Measurements from ENCODE around the gene GGA3.

Gene GGA3

DNA sequence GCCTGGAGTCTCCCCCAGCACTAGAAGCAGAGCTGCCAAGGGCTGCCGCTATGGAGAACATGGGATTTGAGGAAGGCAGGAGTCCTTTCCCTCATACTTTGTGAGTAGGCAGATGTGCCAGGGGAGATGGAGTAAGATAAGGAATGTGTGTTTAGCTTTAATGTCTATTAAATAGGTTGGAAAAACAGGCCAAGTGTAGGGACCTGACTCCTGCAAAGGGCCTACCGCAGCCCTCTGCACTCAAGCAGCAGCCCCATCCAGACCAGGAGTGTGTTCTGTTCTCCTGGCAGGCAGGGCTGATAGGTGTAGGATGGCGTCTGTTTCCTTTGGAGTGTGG is 11.4 kb upstream of the GGA3 start:
- H3K4me3 ChIP-seq (ENCODE audit: low read length in 2 of 2): no peak overlapping the region
- H3K36me3 ChIP-seq (ENCODE audit: control insufficient read depth in 2 of 2, insufficient read depth in 2 of 2, low read length in 2 of 2): peaks cover 4 to 14% of the 10 kb centered on the region in 2 donors
- H3K4me1 ChIP-seq (ENCODE audit: control insufficient read depth in 2 of 2, insufficient read depth in 2 of 2, low read length in 2 of 2): peaks cover 20 to 21% of the 10 kb centered on the region in 2 donors
- H3K27ac ChIP-seq (ENCODE audit: low read depth in 2 of 2, low read length in 2 of 2): no peak overlapping the region
- no peaks in the 10 kb centered on the region for H3K9me3 ChIP-seq (ENCODE audit: control insufficient read depth in 2 of 2, low read length in 2 of 2)
- no peaks in the 10 kb centered on the region for H3K27me3 ChIP-seq (ENCODE audit: control insufficient read depth in 2 of 2, insufficient read depth in 2 of 2, low read length in 2 of 2)
- no peak overlapping the region for H3K9ac ChIP-seq (ENCODE audit: low read depth in 1 of 2, low read length in 2 of 2)

DNA sequence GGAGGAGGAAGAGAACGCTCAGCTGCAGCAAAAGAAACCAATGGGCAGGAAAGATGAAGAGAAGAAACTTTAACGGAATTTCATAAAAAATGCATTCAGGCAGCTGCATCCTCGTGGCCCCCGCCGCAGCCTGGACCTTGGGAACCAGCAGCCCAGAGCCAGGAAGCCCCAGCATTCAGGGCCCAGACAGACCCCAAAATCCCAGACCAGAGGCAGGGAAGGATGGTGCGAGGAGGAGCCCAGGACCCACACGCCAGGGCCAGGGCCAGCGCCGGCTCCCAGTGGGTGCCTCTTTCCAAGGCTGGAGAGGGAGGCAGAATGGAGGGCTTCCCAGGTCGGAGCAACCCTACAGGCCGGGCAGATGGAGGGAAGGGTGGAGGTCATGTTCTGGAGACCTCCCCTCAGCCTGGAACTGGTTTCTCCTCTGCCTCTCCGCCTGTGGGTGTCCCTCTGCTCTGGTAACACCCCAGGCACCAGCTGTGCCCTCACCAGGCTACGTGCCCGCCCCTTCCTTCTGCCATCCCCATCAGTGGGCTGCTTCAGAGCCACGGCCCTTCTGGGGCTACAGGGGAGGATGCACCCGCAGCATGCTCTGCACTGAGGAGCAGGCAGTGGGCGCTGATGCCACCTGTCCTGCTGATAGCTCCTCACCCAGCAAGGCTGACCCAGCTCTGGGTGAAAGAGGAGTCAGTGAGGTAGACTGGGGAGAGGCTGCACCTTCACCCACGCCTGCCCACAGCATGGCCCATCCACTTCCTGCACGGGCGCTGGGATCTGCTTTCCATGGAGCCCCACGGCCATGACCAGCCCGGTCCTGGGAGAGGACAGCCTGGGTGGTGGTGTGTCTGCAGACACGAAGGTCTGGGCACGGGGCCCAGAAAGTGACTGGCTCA is 10.8 kb upstream of the GGA3 start:
- peak overlapping the region; percentile 80 to 82 for H3K4me3 ChIP-seq (ENCODE audit: low read length in 2 of 2)
- H3K4me1 ChIP-seq (ENCODE audit: control insufficient read depth in 2 of 2, insufficient read depth in 2 of 2, low read length in 2 of 2): peaks cover 25 to 27% of the 10 kb centered on the region in 2 donors
- H3K36me3 ChIP-seq (ENCODE audit: control insufficient read depth in 2 of 2, insufficient read depth in 2 of 2, low read length in 2 of 2): peaks cover 2 to 14% of the 10 kb centered on the region in 2 donors
- H3K27ac ChIP-seq (ENCODE audit: low read depth in 2 of 2, low read length in 2 of 2): peak overlapping the region in 1 of 2 donors; percentile 86
- no peaks in the 10 kb centered on the region for H3K27me3 ChIP-seq (ENCODE audit: control insufficient read depth in 2 of 2, insufficient read depth in 2 of 2, low read length in 2 of 2)
- H3K9ac ChIP-seq (ENCODE audit: low read depth in 1 of 2, low read length in 2 of 2): peak overlapping the region; percentile 68 to 92
- H3K9me3 ChIP-seq (ENCODE audit: control insufficient read depth in 2 of 2, low read length in 2 of 2): no peaks in the 10 kb centered on the region

- Histone ChIP-seq H3K9me3 (ENCODE audit: control insufficient read depth in 2 of 2, low read length in 2 of 2) (no peaks in the 10 kb centered on the region), H3K4me1 (ENCODE audit: control insufficient read depth in 2 of 2, insufficient read depth in 2 of 2, low read length in 2 of 2) (peaks cover 25 to 27% of the 10 kb centered on the region in 2 donors), H3K9ac (ENCODE audit: low read depth in 1 of 2, low read length in 2 of 2) (peak overlapping the region; percentile 68 to 92), H3K27ac (ENCODE audit: low read depth in 2 of 2, low read length in 2 of 2) (peak overlapping the region; percentile 63 to 86), H3K27me3 (ENCODE audit: control insufficient read depth in 2 of 2, insufficient read depth in 2 of 2, low read length in 2 of 2) (no peaks in the 10 kb centered on the region), H3K36me3 (ENCODE audit: control insufficient read depth in 2 of 2, insufficient read depth in 2 of 2, low read length in 2 of 2) (peaks cover 7 to 19% of the 10 kb centered on the region in 2 donors), H3K4me3 (ENCODE audit: low read length in 2 of 2) (peak overlapping the region; percentile 80 to 82)
These were observed 10.0 kb upstream of the GGA3 start for GRCh38 chr17:75271233-75271954.

DNA sequence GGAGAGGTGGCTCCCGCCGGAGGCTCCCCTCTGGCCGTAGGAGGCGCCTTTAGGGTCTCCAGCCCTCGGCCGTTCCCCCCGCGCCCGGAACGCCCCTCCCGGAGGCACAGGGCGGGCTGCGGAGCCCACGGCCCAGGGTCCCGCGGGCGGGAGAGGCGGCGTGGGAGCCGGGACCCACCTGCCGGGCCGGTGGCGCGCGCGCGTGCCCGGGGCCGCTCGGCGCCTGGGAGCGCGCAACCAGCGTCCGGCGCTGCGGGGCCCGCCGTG is 9.5 kb upstream of the GGA3 start, which contains the start of gene MIF4GD:
Gene MIF4GD (minus strand): TSS at position 266 of the 267 bp plus-strand sequence. CDS start 1,036 bp downstream, outside the sequence.
- Histone ChIP-seq H3K36me3 (ENCODE audit: control insufficient read depth in 2 of 2, insufficient read depth in 2 of 2, low read length in 2 of 2) (peaks cover 12 to 24% of the 10 kb centered on the region in 2 donors), H3K27ac (ENCODE audit: low read depth in 2 of 2, low read length in 2 of 2) (peak within 1 kb of the TSS; percentile 90 to 93), H3K27me3 (ENCODE audit: control insufficient read depth in 2 of 2, insufficient read depth in 2 of 2, low read length in 2 of 2) (no peaks in the 10 kb centered on the region), H3K4me1 (ENCODE audit: control insufficient read depth in 2 of 2, insufficient read depth in 2 of 2, low read length in 2 of 2) (peaks cover 25 to 27% of the 10 kb centered on the region in 2 donors), H3K9me3 (ENCODE audit: control insufficient read depth in 2 of 2, low read length in 2 of 2) (no peaks in the 10 kb centered on the region), H3K4me3 (ENCODE audit: low read length in 2 of 2) (peak within 1 kb of the TSS; percentile 80 to 86), H3K9ac (ENCODE audit: low read depth in 1 of 2, low read length in 2 of 2) (peak within 1 kb of the TSS; percentile 92 to 95)

DNA sequence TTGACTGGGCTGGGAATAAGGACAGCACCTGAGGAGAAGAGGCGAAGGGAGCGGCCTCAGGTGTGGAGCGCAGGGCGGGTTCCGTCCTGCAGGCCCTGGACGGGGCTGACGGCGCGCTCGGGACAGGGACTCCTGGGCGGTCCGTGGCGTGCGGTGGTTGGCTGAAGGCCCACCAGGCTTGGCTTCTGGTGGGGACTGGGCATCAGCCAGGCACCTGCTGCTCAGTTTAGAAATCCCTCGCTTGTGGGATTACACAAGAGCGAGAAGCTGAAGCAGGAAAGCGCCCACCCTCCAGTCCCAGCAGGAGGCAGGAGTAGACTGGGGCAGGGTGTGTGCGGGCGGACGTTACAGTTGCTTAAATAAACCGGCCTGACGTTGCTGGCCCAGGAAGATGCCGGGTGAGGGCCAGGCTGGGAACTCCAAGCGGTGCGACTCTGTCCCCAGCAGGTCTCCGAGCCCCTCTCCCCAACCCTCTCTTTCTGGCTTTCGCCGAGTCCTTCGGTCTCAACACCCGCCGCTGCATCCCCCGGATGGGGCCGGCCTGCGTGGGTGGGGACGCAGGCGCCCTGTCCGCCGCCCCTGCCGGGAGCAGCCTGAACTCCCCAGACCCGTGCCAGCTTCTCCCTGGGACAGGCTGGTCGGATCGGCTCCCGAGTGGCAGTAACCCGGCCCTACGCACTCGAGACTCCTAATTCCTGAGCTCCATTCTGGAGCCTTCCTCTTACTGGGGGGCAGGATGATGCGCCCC is 9.0 kb upstream of the GGA3 start:
- Histone ChIP-seq H3K4me1 (ENCODE audit: control insufficient read depth in 2 of 2, insufficient read depth in 2 of 2, low read length in 2 of 2) (peaks cover 25 to 27% of the 10 kb centered on the region in 2 donors), H3K9me3 (ENCODE audit: control insufficient read depth in 2 of 2, low read length in 2 of 2) (no peaks in the 10 kb centered on the region), H3K27me3 (ENCODE audit: control insufficient read depth in 2 of 2, insufficient read depth in 2 of 2, low read length in 2 of 2) (no peaks in the 10 kb centered on the region), H3K4me3 (ENCODE audit: low read length in 2 of 2) (peak overlapping the region; percentile 80 to 86), H3K36me3 (ENCODE audit: control insufficient read depth in 2 of 2, insufficient read depth in 2 of 2, low read length in 2 of 2) (peaks cover 17 to 29% of the 10 kb centered on the region in 2 donors), H3K27ac (ENCODE audit: low read depth in 2 of 2, low read length in 2 of 2) (peak overlapping the region; percentile 90 to 93), H3K9ac (ENCODE audit: low read depth in 1 of 2, low read length in 2 of 2) (peak overlapping the region; percentile 92 to 95)

DNA sequence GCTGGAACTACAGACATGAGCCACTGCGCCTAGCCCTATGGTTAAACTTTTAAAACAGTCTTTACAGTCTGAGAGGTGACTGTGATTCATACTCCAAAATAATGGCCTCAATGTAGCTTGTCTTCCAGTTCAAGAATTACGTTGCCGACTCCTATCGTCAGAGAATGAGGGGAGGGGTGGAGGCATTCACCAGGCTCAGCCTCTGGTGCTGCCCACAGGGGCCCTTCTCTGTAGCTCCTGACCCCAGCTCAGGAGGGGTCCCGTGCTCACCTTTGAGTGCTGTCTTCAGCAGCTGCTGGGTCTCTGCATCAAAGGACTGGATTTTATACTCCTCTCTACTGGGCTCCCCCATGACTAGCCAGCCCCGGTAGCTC is 8.4 kb upstream of the GGA3 start:
- Histone ChIP-seq H3K9ac (ENCODE audit: low read depth in 1 of 2, low read length in 2 of 2) (peak overlapping the region; percentile 92 to 95), H3K9me3 (ENCODE audit: control insufficient read depth in 2 of 2, low read length in 2 of 2) (no peaks in the 10 kb centered on the region), H3K27ac (ENCODE audit: low read depth in 2 of 2, low read length in 2 of 2) (peak overlapping the region; percentile 90 to 93), H3K27me3 (ENCODE audit: control insufficient read depth in 2 of 2, insufficient read depth in 2 of 2, low read length in 2 of 2) (no peaks in the 10 kb centered on the region), H3K4me1 (ENCODE audit: control insufficient read depth in 2 of 2, insufficient read depth in 2 of 2, low read length in 2 of 2) (peaks cover 25 to 27% of the 10 kb centered on the region in 2 donors), H3K4me3 (ENCODE audit: low read length in 2 of 2) (peak overlapping the region; percentile 80 to 86), H3K36me3 (ENCODE audit: control insufficient read depth in 2 of 2, insufficient read depth in 2 of 2, low read length in 2 of 2) (peaks cover 18 to 33% of the 10 kb centered on the region in 2 donors)

DNA sequence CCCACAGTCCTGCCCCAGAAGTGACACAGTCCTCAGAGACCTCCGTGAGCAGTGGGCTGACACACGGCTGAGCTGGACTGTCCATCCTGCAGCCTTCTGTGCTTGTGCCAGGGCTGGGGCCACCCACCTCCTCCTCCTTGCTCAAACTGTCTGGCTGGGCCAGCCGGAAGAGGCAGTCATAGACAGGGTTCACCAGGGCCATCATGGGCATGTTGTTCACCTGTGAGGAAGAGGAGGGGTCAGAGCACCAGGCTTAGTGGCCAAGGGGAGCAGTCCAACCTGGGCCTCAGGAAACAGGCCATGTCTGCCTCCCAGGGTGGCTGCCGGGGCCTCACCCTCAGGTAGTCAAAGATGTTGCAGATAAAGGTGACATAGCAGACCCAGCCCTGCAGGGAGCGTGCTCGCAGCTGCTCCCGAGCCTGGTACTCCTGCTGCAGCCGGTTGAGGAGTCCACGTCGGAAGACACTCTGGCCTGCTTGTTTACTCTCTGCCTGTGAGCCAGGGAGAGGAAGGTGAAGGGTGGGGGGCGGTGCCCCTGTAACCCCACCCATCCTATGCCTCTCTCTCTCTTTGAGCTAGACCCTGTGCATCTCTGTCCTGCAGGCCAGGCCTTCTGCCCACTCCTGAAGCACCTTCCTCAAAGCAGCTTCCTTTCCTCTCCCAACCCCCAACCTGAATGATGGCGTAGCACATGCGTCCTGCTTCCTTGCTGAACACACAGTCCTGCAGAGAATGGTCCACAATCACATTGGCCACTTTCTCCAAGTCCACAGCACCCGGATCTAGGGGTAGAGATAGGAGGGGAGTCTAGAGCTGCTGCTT is 6.2 kb upstream of the GGA3 start:
- Histone ChIP-seq H3K9me3 (ENCODE audit: control insufficient read depth in 2 of 2, low read length in 2 of 2) (no peaks in the 10 kb centered on the region), H3K4me1 (ENCODE audit: control insufficient read depth in 2 of 2, insufficient read depth in 2 of 2, low read length in 2 of 2) (peaks cover 26 to 29% of the 10 kb centered on the region in 2 donors), H3K9ac (ENCODE audit: low read depth in 1 of 2, low read length in 2 of 2) (peak overlapping the region; percentile 4 to 47), H3K27ac (ENCODE audit: low read depth in 2 of 2, low read length in 2 of 2) (peak overlapping the region; percentile 51 to 52), H3K27me3 (ENCODE audit: control insufficient read depth in 2 of 2, insufficient read depth in 2 of 2, low read length in 2 of 2) (no peaks in the 10 kb centered on the region), H3K36me3 (ENCODE audit: control insufficient read depth in 2 of 2, insufficient read depth in 2 of 2, low read length in 2 of 2) (peaks cover 22 to 37% of the 10 kb centered on the region in 2 donors), H3K4me3 (ENCODE audit: low read length in 2 of 2) (peak overlapping the region in 1 of 2 donors; percentile 20)

GRCh38 chr17:75267153-75267410 is 5.7 kb upstream of the GGA3 start:
- no peaks in the 10 kb centered on the region for H3K27me3 ChIP-seq (ENCODE audit: control insufficient read depth in 2 of 2, insufficient read depth in 2 of 2, low read length in 2 of 2)
- H3K4me1 ChIP-seq (ENCODE audit: control insufficient read depth in 2 of 2, insufficient read depth in 2 of 2, low read length in 2 of 2): peaks cover 26 to 28% of the 10 kb centered on the region in 2 donors
- no peak overlapping the region for H3K4me3 ChIP-seq (ENCODE audit: low read length in 2 of 2)
- peak overlapping the region in 1 of 2 donors; percentile 4 for H3K9ac ChIP-seq (ENCODE audit: low read depth in 1 of 2, low read length in 2 of 2)
- peak overlapping the region in 1 of 2 donors; percentile 2 for H3K27ac ChIP-seq (ENCODE audit: low read depth in 2 of 2, low read length in 2 of 2)
- H3K36me3 ChIP-seq (ENCODE audit: control insufficient read depth in 2 of 2, insufficient read depth in 2 of 2, low read length in 2 of 2): peaks cover 22 to 34% of the 10 kb centered on the region in 2 donors
- H3K9me3 ChIP-seq (ENCODE audit: control insufficient read depth in 2 of 2, low read length in 2 of 2): no peaks in the 10 kb centered on the region

- no peaks in the 10 kb centered on the region for H3K27me3 ChIP-seq (ENCODE audit: control insufficient read depth in 2 of 2, insufficient read depth in 2 of 2, low read length in 2 of 2)
- H3K4me1 ChIP-seq (ENCODE audit: control insufficient read depth in 2 of 2, insufficient read depth in 2 of 2, low read length in 2 of 2): peaks cover 24 to 25% of the 10 kb centered on the region in 2 donors
- H3K27ac ChIP-seq (ENCODE audit: low read depth in 2 of 2, low read length in 2 of 2): no peak overlapping the region
- no peaks in the 10 kb centered on the region for H3K9me3 ChIP-seq (ENCODE audit: control insufficient read depth in 2 of 2, low read length in 2 of 2)
- no peak overlapping the region for H3K4me3 ChIP-seq (ENCODE audit: low read length in 2 of 2)
- H3K9ac ChIP-seq (ENCODE audit: low read depth in 1 of 2, low read length in 2 of 2): no peak overlapping the region
- peaks cover 22 to 34% of the 10 kb centered on the region in 2 donors for H3K36me3 ChIP-seq (ENCODE audit: control insufficient read depth in 2 of 2, insufficient read depth in 2 of 2, low read length in 2 of 2)
These were observed 5.1 kb upstream of the GGA3 start for GRCh38 chr17:75266316-75267152.
